WTC11 (cell line): ENCODE measurements around the gene WNT2. TPM values are rescaled to one million over a fixed set of nuclear protein-coding genes. Genes with fewer than 3 reads are reported as not detected.

Experiments used
- ATAC-seq: fragments of 200-7000 bp; cut with Tn5 transposase; 2 replicates; pipeline ENCODE4 v1.10.0; 2021; ENCODE audit warnings: mild to moderate bottlenecking, moderate library complexity
- CTCF ChIA-PET: fragments of 300-600 bp; sonication (Branson Sonifier 250); formaldehyde crosslinking; loops from one replicate; lab custom pipeline; 2021; ENCODE audit warnings: antibody characterized with exemption; lab: Charles Lee
- POLR2A ChIA-PET: fragments of 350-600 bp; sonication (Branson Sonifier 250); formaldehyde crosslinking; loops from one replicate; lab custom pipeline; 2021; ENCODE audit warnings: antibody characterized with exemption; lab: Charles Lee
- DNase-seq: peaks from one replicate; pipeline ENCODE4 v3.0.0; 2021; ENCODE audit warnings: low spot score
- H3K27ac Mint-ChIP-seq: 2 replicates; pipeline ENCODE4 v1.8.0; 2021; ENCODE audit warnings: mixed read lengths
- H3K27me3 Mint-ChIP-seq: 2 replicates; pipeline ENCODE4 v1.8.0; 2021; ENCODE audit warnings: low read depth, mild to moderate bottlenecking, moderate library complexity, mixed read lengths
- H3K36me3 Mint-ChIP-seq: 2 replicates; pipeline ENCODE4 v1.8.0; 2021; ENCODE audit warnings: mixed read lengths
- H3K4me1 Mint-ChIP-seq: 2 replicates; pipeline ENCODE4 v1.8.0; 2022; ENCODE audit warnings: mixed read lengths
- H3K4me3 Mint-ChIP-seq: 2 replicates; pipeline ENCODE4 v1.8.0; 2021; ENCODE audit warnings: mild to moderate bottlenecking, moderate library complexity, mixed read lengths
- H3K9me3 Mint-ChIP-seq: 2 replicates; pipeline ENCODE4 v1.8.0; 2021; ENCODE audit warnings: mixed read lengths
- ATF3 ChIP-seq: sonication (generic); formaldehyde crosslinking; conservative IDR thresholded peaks from 2 replicates; pipeline ENCODE4 v1.8.1; 2022; ENCODE audit warnings: mild to moderate bottlenecking, missing genetic modification reagents
- GRHL2 ChIP-seq: fragments of 250-450 bp; sonication (Bioruptor Pico); IDR thresholded peaks from 2 replicates; pipeline ENCODE4 v1.8.0; 2022; ENCODE audit warnings: mild to moderate bottlenecking, moderate library complexity; ENCODE audit not compliant: insufficient replicate concordance, severe bottlenecking
- NFATC4 ChIP-seq: fragments of 250-450 bp; sonication (Bioruptor Pico); IDR thresholded peaks from 2 replicates; pipeline ENCODE4 v1.9.0; 2021; ENCODE audit warnings: mild to moderate bottlenecking
- NFE2L1 ChIP-seq: sonication (generic); formaldehyde crosslinking; IDR thresholded peaks from 2 replicates; pipeline ENCODE4 v1.8.1; 2023; ENCODE audit warnings: missing genetic modification reagents
- OVOL2 ChIP-seq: fragments of 250-450 bp; sonication (Bioruptor Pico); IDR thresholded peaks from 2 replicates; pipeline ENCODE4 v1.9.0; 2021; ENCODE audit warnings: mild to moderate bottlenecking, borderline replicate concordance
- SMAD3 ChIP-seq: sonication (generic); formaldehyde crosslinking; IDR thresholded peaks from 2 replicates; pipeline ENCODE4 v1.8.0; 2022; ENCODE audit warnings: missing genetic modification reagents, mild to moderate bottlenecking, borderline replicate concordance
- TCF7 ChIP-seq: sonication (generic); formaldehyde crosslinking; IDR thresholded peaks from 2 replicates; pipeline ENCODE4 v1.8.0; 2022; ENCODE audit warnings: mild to moderate bottlenecking, low read depth, missing genetic modification reagents, moderate library complexity
- TEAD1 ChIP-seq: sonication (generic); formaldehyde crosslinking; IDR thresholded peaks from 2 replicates; pipeline ENCODE4 v1.8.0; 2022; ENCODE audit warnings: mild to moderate bottlenecking, missing genetic modification reagents
- ZBTB43 ChIP-seq: sonication (generic); formaldehyde crosslinking; IDR thresholded peaks from 2 replicates; pipeline ENCODE4 v1.8.1; 2023; ENCODE audit warnings: mild to moderate bottlenecking, missing genetic modification reagents
- ZNF219 ChIP-seq: sonication (generic); formaldehyde crosslinking; IDR thresholded peaks from 2 replicates; pipeline ENCODE4 v1.8.0; 2023; ENCODE audit warnings: missing genetic modification reagents, mild to moderate bottlenecking, borderline replicate concordance
- ZNF232 ChIP-seq: sonication (generic); formaldehyde crosslinking; IDR thresholded peaks from 2 replicates; pipeline ENCODE4 v1.8.0; 2022; ENCODE audit warnings: mild to moderate bottlenecking, missing genetic modification reagents
- ZNF317 ChIP-seq: sonication (generic); formaldehyde crosslinking; IDR thresholded peaks from 2 replicates; pipeline ENCODE4 v1.8.1; 2023; ENCODE audit warnings: low read depth, mild to moderate bottlenecking, moderate library complexity, missing genetic modification reagents, borderline replicate concordance
- total RNA-seq: library from RNA; stranded (reverse); gene quantifications from 3 replicates; pipeline ENCODE4 v1.2.3, GENCODE V29; 2021
- TF ChIP-seq, protein P1 (sequence below): sonication (generic); formaldehyde crosslinking; IDR thresholded peaks from 2 replicates; pipeline ENCODE4 v1.8.1; 2022; ENCODE audit warnings: missing genetic modification reagents, borderline replicate concordance
- TF ChIP-seq, protein P2 (sequence below): sonication (generic); formaldehyde crosslinking; IDR thresholded peaks from 2 replicates; pipeline ENCODE4 v1.8.1; 2023; ENCODE audit warnings: mild to moderate bottlenecking, moderate library complexity, missing genetic modification reagents
- TF ChIP-seq, protein P3 (sequence below): sonication (generic); formaldehyde crosslinking; IDR thresholded peaks from 2 replicates; pipeline ENCODE4 v1.8.1; 2023; ENCODE audit warnings: mild to moderate bottlenecking, missing genetic modification reagents, moderate library complexity
- TF ChIP-seq, protein P4 (sequence below): sonication (generic); formaldehyde crosslinking; IDR thresholded peaks from 2 replicates; pipeline ENCODE4 v1.8.0; 2022; ENCODE audit warnings: mild to moderate bottlenecking, missing genetic modification reagents
- TF ChIP-seq, protein P5 (sequence below): sonication (generic); formaldehyde crosslinking; IDR thresholded peaks from 2 replicates; pipeline ENCODE4 v1.8.1; 2023; ENCODE audit warnings: mild to moderate bottlenecking, missing genetic modification reagents, borderline replicate concordance

The WNT2 gene
- total RNA-seq, 1 experiment from 2014 or later = not detected

DNA sequence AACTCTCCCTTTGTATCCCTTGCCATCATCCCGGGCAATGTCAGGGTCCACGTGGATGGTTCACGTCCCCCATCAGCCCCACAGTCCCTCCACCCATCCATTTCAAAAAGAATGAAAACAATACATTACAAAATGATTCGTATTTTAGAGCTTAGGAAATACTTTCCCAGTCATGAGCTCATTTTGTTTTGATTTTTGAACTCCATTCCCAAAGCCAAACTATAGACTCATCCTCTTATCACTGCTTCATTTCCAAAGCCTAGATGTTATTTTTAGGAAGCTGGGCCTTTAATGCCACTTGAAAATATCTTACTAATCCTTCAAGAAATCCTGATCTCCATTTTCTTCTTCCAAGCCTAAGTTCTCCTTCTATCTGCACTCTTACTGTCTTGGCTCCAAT lies 72.1 kb downstream of the WNT2 start (continued):
- TF ChIP-seq ZBTB43 (no peak), ZNF219 (CRISPR knock-in tag) (no peak), NFE2L1 (CRISPR knock-in tag) (no peak), ZNF232 (CRISPR knock-in tag) (no peak)

GRCh38 chr7:117250245-117250644 lies 72.6 kb downstream of the WNT2 start:
- Mint-ChIP-seq H3K27me3 (no peaks in the 10 kb centered on the region; the same call in 1 of the 2 replicates), H3K9me3 (peaks cover 14% of the 10 kb centered on the region), H3K27ac (no peak overlapping the region), H3K4me3 (no peak overlapping the region), H3K36me3 (peaks cover 9% of the 10 kb centered on the region; the same call in 1 of the 2 replicates), H3K4me1 (no peaks in the 10 kb centered on the region)
- DNase-seq (no peak), ATAC-seq (no peak)
- CTCF ChIA-PET = no interaction called here
- POLR2A ChIA-PET = no interaction called here
- no peak for TF ChIP-seq TCF7
- TF ChIP-seq, protein P1, sequence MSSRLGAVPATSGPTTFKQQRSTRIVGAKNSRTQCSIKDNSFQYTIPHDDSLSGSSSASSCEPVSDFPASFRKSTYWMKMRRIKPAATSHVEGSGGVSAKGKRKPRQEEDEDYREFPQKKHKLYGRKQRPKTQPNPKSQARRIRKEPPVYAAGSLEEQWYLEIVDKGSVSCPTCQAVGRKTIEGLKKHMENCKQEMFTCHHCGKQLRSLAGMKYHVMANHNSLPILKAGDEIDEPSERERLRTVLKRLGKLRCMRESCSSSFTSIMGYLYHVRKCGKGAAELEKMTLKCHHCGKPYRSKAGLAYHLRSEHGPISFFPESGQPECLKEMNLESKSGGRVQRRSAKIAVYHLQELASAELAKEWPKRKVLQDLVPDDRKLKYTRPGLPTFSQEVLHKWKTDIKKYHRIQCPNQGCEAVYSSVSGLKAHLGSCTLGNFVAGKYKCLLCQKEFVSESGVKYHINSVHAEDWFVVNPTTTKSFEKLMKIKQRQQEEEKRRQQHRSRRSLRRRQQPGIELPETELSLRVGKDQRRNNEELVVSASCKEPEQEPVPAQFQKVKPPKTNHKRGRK (CRISPR knock-in tag) = no peak
- no peak for TF ChIP-seq SMAD3 (CRISPR knock-in tag)
- TF ChIP-seq, protein P2, sequence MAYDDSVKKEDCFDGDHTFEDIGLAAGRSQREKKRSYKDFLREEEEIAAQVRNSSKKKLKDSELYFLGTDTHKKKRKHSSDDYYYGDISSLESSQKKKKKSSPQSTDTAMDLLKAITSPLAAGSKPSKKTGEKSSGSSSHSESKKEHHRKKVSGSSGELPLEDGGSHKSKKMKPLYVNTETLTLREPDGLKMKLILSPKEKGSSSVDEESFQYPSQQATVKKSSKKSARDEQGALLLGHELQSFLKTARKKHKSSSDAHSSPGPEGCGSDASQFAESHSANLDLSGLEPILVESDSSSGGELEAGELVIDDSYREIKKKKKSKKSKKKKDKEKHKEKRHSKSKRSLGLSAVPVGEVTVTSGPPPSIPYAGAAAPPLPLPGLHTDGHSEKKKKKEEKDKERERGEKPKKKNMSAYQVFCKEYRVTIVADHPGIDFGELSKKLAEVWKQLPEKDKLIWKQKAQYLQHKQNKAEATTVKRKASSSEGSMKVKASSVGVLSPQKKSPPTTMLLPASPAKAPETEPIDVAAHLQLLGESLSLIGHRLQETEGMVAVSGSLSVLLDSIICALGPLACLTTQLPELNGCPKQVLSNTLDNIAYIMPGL (CRISPR knock-in tag) = no peak
- TF ChIP-seq ZNF317 (CRISPR knock-in tag) = no peak
- TF ChIP-seq, protein P3, sequence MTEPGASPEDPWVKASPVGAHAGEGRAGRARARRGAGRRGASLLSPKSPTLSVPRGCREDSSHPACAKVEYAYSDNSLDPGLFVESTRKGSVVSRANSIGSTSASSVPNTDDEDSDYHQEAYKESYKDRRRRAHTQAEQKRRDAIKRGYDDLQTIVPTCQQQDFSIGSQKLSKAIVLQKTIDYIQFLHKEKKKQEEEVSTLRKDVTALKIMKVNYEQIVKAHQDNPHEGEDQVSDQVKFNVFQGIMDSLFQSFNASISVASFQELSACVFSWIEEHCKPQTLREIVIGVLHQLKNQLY (CRISPR knock-in tag) = no peak
- TF ChIP-seq TEAD1 (CRISPR knock-in tag) = no peak
- no peak for TF ChIP-seq GRHL2 (CRISPR knock-in tag)
- TF ChIP-seq OVOL2 = no peak

DNA sequence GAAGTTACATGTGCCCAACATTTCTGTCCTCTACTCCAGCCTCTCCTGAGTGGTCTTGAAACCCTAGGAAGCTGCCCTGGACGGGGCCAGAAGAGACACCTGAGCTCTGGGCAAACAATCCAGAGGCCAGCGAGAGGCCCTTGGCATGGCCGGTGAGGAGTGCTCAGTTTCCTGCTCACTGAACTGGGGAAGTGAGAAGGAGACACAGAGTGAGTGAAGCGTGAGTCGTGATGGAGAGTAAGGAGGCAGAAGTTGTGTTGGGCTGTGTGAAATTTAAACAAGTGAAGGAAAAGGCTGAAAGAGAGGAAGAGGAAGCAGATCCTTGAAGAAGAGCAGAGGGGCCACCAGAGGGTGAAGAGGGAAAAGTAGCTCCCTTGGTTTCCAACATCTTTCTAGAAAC lies 73.2 kb downstream of the WNT2 start:
- Mint-ChIP-seq H3K4me1 (no peaks in the 10 kb centered on the region), H3K36me3 (peaks cover 9% of the 10 kb centered on the region; the same call in 1 of the 2 replicates), H3K27me3 (no peaks in the 10 kb centered on the region; the same call in 1 of the 2 replicates), H3K4me3 (no peak overlapping the region), H3K27ac (no peak overlapping the region), H3K9me3 (peaks cover 20% of the 10 kb centered on the region)
- ATAC-seq (no peak), DNase-seq (no peak)
- ChIA-PET POLR2A (no interaction called here), CTCF (no interaction called here)
- TF ChIP-seq, protein P4, sequence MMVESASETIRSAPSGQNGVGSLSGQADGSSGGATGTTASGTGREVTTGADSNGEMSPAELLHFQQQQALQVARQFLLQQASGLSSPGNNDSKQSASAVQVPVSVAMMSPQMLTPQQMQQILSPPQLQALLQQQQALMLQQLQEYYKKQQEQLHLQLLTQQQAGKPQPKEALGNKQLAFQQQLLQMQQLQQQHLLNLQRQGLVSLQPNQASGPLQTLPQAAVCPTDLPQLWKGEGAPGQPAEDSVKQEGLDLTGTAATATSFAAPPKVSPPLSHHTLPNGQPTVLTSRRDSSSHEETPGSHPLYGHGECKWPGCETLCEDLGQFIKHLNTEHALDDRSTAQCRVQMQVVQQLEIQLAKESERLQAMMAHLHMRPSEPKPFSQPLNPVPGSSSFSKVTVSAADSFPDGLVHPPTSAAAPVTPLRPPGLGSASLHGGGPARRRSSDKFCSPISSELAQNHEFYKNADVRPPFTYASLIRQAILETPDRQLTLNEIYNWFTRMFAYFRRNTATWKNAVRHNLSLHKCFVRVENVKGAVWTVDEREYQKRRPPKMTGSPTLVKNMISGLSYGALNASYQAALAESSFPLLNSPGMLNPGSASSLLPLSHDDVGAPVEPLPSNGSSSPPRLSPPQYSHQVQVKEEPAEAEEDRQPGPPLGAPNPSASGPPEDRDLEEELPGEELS (CRISPR knock-in tag) = no peak
- TF ChIP-seq ATF3 (CRISPR knock-in tag) = no peak
- no peak for TF ChIP-seq NFATC4 (CRISPR knock-in tag)
- no peak for TF ChIP-seq TEAD1 (CRISPR knock-in tag)
- TF ChIP-seq, protein P1 (CRISPR knock-in tag) = no peak
- TF ChIP-seq, protein P2 (CRISPR knock-in tag) = no peak
- TF ChIP-seq, protein P5, sequence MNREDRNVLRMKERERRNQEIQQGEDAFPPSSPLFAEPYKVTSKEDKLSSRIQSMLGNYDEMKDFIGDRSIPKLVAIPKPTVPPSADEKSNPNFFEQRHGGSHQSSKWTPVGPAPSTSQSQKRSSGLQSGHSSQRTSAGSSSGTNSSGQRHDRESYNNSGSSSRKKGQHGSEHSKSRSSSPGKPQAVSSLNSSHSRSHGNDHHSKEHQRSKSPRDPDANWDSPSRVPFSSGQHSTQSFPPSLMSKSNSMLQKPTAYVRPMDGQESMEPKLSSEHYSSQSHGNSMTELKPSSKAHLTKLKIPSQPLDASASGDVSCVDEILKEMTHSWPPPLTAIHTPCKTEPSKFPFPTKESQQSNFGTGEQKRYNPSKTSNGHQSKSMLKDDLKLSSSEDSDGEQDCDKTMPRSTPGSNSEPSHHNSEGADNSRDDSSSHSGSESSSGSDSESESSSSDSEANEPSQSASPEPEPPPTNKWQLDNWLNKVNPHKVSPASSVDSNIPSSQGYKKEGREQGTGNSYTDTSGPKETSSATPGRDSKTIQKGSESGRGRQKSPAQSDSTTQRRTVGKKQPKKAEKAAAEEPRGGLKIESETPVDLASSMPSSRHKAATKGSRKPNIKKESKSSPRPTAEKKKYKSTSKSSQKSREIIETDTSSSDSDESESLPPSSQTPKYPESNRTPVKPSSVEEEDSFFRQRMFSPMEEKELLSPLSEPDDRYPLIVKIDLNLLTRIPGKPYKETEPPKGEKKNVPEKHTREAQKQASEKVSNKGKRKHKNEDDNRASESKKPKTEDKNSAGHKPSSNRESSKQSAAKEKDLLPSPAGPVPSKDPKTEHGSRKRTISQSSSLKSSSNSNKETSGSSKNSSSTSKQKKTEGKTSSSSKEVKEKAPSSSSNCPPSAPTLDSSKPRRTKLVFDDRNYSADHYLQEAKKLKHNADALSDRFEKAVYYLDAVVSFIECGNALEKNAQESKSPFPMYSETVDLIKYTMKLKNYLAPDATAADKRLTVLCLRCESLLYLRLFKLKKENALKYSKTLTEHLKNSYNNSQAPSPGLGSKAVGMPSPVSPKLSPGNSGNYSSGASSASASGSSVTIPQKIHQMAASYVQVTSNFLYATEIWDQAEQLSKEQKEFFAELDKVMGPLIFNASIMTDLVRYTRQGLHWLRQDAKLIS (CRISPR knock-in tag) = no peak
